Stimulated activated CD4-positive, alpha-beta T cell treated with anti-CD3 and anti-CD28 coated beads, TNF-alpha, amount 100 ng/mL, for 1 hour (primary cell): ENCODE data around the gene TMEM74B.

ENCODE experiments used
- DNase-seq, 3 donors: peaks; one replicate each; pipeline ENCODE4 v3.0.0-alpha.2; 2020; ENCODE audit warnings: low read depth in 3 of 3, low spot score in 1 of 3

Gene TMEM74B

DNA sequence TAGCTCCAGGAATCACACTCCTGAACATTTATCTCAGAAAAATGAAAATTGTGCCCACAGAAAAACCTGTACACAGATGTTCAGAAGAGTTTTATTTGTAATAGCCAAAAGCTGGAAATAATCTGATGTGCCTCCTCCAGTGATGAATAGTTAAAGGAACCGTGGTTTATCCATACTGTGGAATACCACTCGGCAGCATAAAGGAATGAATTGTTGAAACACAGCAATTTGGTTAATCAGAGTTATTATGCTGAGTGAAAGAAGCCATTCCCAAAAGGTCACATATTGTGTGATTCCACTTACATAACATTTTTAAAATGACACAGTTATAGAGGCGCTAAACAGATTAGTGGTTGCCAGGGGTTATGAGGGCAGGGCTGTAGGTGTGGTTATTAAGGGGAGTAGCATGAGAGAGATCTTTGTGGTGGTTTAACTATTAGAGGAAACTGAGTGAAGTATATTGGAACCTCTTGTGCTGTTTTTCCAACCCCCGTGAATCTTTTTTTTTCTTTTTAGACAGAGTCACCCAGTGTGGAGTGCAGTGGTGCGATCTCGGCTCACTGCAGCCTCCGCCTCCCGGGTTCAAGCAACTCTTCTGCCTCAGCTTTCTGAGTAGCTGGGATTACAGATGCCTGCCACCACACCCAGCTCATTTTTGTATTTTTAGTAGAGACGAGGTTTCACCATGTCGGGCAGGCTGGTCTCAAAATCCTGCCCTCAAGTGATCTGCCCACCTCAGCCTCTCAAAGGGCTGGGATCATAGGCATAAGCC is 40.2 kb downstream of the TMEM74B start:
- DNase-seq: no peak

DNA sequence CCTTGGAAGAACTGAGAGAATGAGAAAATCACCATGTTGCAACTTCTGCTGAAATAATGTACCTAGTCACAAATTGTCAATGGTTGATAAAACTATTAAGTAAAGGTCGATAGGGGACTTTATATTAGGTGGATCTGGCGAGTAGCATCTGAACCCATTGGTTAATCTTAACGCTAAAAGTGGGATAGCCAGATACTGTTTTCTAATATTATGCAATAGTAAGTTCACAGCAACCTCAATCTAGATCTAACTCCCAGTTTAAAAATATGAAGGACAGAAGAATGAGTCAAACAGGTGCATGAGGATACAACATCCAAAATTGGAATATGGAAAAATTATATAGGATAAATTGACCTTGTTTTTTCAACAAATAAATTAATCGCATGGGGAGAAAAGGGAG is 47.5 kb downstream of the TMEM74B start:
- no peak for DNase-seq

DNA sequence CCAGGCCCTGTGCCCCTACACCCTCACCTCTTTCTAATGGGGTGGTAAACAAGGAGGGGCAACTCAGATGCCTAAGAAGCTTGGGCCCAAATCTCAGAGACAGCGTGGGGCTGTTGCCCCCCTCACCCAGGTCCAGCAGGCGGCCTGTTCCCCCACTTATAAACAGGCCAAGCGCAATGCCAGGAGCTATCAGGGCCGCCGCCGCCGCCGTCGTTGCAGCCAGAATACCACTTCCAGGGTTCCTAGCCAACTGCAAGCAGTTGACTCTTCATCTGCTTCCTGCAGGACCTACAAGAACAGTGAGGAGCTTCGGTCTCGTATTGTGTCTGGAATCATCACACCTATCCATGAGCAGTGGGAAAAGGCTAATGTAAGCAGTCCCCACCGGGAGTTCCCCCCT is 49.9 kb downstream of the TMEM74B start:
- DNase-seq: no peak

DNA sequence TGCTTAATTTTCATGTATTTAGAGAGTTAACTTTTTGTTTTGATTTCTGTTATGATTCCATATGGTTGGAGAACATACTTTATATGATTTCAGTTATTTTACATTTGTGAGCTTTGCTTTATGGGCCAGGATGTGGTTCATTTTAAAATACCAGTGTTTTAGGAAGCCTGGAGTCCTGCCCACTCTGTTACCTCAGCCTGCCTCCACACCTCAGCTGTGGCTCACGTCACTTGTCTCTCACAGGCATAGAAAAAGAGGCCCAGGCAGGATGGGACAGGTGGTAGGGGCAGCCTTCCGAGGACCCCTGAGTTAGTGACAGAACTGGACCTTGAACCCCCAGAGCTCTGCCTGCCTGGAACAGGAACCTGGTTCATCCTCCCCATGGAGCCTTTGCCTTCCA is 50.4 kb downstream of the TMEM74B start:
- DNase-seq: no peak

DNA sequence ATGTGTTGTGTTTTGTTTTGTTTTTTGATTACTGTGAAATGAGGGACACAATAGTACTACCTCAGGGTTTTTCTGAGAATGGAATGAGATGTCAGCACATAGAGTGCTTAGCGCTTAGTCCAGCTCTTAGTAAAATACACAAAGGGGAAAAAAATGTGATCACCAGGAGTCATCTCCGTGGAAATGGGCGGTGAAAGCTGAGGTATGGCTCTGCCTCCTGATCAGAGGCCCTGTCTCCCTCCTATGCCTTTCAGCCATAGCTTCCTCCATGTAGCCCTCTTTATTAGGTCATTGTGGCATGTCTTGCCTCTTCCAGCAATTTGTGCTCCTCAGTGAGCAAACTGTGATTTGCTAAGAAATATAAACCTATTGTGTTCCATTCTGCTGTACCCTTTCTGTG is 53.4 kb downstream of the TMEM74B start:
- no peak for DNase-seq

- no peak for DNase-seq
Measured at GRCh38 chr20:1130847-1131246, 53.9 kb downstream of the TMEM74B start.
